HCT116 (cell line): ENCODE data around the gene FADS1. TPM values are rescaled to one million over a fixed set of nuclear protein-coding genes. Genes with fewer than 3 reads are reported as not detected.
A peak's percentile ranks its signal among the peaks of the same experiment; 100 is the strongest.

Experiments used
- ATAC-seq: fragments of 200-7000 bp; cut with Tn5 transposase; 2 replicates; pipeline ENCODE4 v1.9.1; 2020; ENCODE audit warnings: mild to moderate bottlenecking, moderate library complexity
- BruUV-seq: library from RNA; stranded (reverse); fragments of 400-500 nt; replicated peaks from 2 replicates; lab custom pipeline; 2021; lab: Mats Ljungman, UMichigan
- CTCF ChIA-PET: fragments of 300-600 bp; sonication (Branson Sonifier 250); formaldehyde crosslinking; loops from one replicate; lab custom pipeline; 2021; ENCODE audit warnings: antibody characterized with exemption; lab: Charles Lee
- POLR2A ChIA-PET: fragments of 300-600, 350-600 bp; sonication (Branson Sonifier 250); formaldehyde crosslinking; loops from one replicate; lab custom pipeline; 2021; ENCODE audit warnings: antibody characterized with exemption; lab: Charles Lee
- RAD21 ChIA-PET, 2 experiments: fragments of 300-600 bp; sonication (Branson Sonifier 250); formaldehyde crosslinking; loops; one replicate each; lab custom pipeline; 2023; ENCODE audit warnings: low total read pairs in 2 of 2; ENCODE audit not compliant: uncharacterized antibody in 2 of 2, unreplicated experiment in 2 of 2, low non-redundant PET in 1 of 2; lab: Charles Lee
- DNase-seq: peaks from one replicate; pipeline ENCODE4 v3.0.0-alpha.2; 2010; ENCODE audit warnings: low read depth, low spot score
- H2AFZ ChIP-seq: fragments of 200-600 bp; shearing (Covaris generic), sonication (generic); 2 replicates; pipeline ENCODE4 v1.6.1; 2017; ENCODE audit warnings: low read depth, mixed run types, mixed read lengths, antibody characterized with exemption, low read length; ENCODE audit not compliant: poor library complexity, severe bottlenecking
- H3K27ac ChIP-seq: 2 replicates; pipeline ENCODE4 v1.5.1; 2012; ENCODE audit warnings: low read depth, low read length
- H3K27me3 ChIP-seq: fragments of 200-600 bp; sonication (generic); 2 replicates; pipeline ENCODE4 v1.6.1; 2016; ENCODE audit warnings: mixed run types, low read length, mixed read lengths; ENCODE audit not compliant: insufficient read depth
- H3K36me3 ChIP-seq, 2 experiments: fragments of 200-500 bp in 1 of 2; fragments of 200-600 bp in 1 of 2; sonication (Bioruptor generic) in 1 of 2; sonication (generic) in 1 of 2; 2 replicates each; pipeline versions ENCODE4 v1.5.1 to v1.6.1; 2014 to 2016; ENCODE audit warnings: low read length in 2 of 2, inconsistent platforms in 1 of 2, mixed read lengths in 1 of 2, mixed run types in 1 of 2; ENCODE audit not compliant: insufficient read depth in 2 of 2, control insufficient read depth in 1 of 2
- H3K4me1 ChIP-seq, 2 experiments: fragments of 200-600 bp in 1 of 2; sonication (generic) in 1 of 2; 2 replicates each; pipeline versions ENCODE4 v1.5.1 to v1.6.1; 2012 to 2017; ENCODE audit warnings: low read length in 2 of 2, inconsistent platforms in 1 of 2, mild to moderate bottlenecking in 1 of 2, mixed read lengths in 1 of 2, mixed run types in 1 of 2, moderate library complexity in 1 of 2; ENCODE audit not compliant: insufficient read depth in 2 of 2, control insufficient read depth in 1 of 2
- H3K4me2 ChIP-seq: fragments of 200-600 bp; sonication (generic); 2 replicates; pipeline ENCODE4 v1.6.1; 2017; ENCODE audit warnings: mixed run types, low read length, mixed read lengths
- H3K4me3 ChIP-seq, 2 experiments: fragments of 200-600 bp in 1 of 2; sonication (generic) in 1 of 2; replicated peaks in 1 of 2; 2 replicates each; pipeline ENCODE4 v1.5.1; 2011 to 2016; ENCODE audit warnings: low read length in 2 of 2, control low read depth in 1 of 2, low read depth in 1 of 2, mild to moderate bottlenecking in 1 of 2, mixed read lengths in 1 of 2, mixed run types in 1 of 2
- H3K79me2 ChIP-seq: fragments of 200-600 bp; sonication (generic); 2 replicates; pipeline ENCODE4 v1.6.1; 2017; ENCODE audit warnings: mild to moderate bottlenecking, mixed run types, low read length, moderate library complexity, mixed read lengths; ENCODE audit not compliant: insufficient read depth
- H3K9ac ChIP-seq: fragments of 200-600 bp; sonication (generic); 2 replicates; pipeline ENCODE4 v1.6.1; 2016; ENCODE audit warnings: low read length, mixed read lengths
- H3K9me2 ChIP-seq: fragments of 200-600 bp; sonication (generic), shearing (Covaris generic); 2 replicates; pipeline ENCODE4 v1.6.1; 2017; ENCODE audit warnings: mixed run types, mild to moderate bottlenecking, moderate library complexity; ENCODE audit not compliant: insufficient read depth
- H3K9me3 ChIP-seq, 2 experiments: fragments of 200-500 bp in 1 of 2; fragments of 200-600 bp in 1 of 2; sonication (Bioruptor generic) in 1 of 2; sonication (generic) in 1 of 2; 2 replicates each; pipeline ENCODE4 v1.6.1; 2014 to 2017; ENCODE audit warnings: low read length in 2 of 2, mixed read lengths in 2 of 2, inconsistent platforms in 1 of 2, low read depth in 1 of 2, mild to moderate bottlenecking in 1 of 2, mixed run types in 1 of 2, moderate library complexity in 1 of 2; ENCODE audit not compliant: control insufficient read depth in 1 of 2, insufficient read depth in 1 of 2
- H4K20me1 ChIP-seq: fragments of 200-600 bp; sonication (generic), shearing (Covaris generic); 2 replicates; pipeline ENCODE4 v1.6.1; 2017; ENCODE audit warnings: mixed run types, mild to moderate bottlenecking, moderate library complexity; ENCODE audit not compliant: insufficient read depth
- ATF3 ChIP-seq: IDR thresholded peaks from 2 replicates; pipeline ENCODE4 v1.6.1; 2012
- CBX3 ChIP-seq: IDR thresholded peaks from 2 replicates; pipeline ENCODE4 v1.6.1; 2012; ENCODE audit warnings: low read depth
- CEBPB ChIP-seq: IDR thresholded peaks from 2 replicates; pipeline ENCODE4 v1.6.1; 2012; ENCODE audit warnings: low read depth
- CTCF ChIP-seq, 3 experiments: fragments of 200-600 bp in 1 of 3; sonication (generic) in 1 of 3; IDR thresholded peaks in 2 of 3; conservative IDR thresholded peaks in 1 of 3; 2 replicates each; pipeline ENCODE4 v1.5.1; 2012 to 2017; ENCODE audit warnings: low read depth in 2 of 3, low read length in 2 of 3, antibody characterized with exemption in 1 of 3, borderline replicate concordance in 1 of 3, control low read depth in 1 of 3, mild to moderate bottlenecking in 1 of 3, mixed read lengths in 1 of 3, mixed run types in 1 of 3, moderate library complexity in 1 of 3; ENCODE audit not compliant: insufficient read depth in 1 of 3
- FOSL1 ChIP-seq: IDR thresholded peaks from 2 replicates; pipeline ENCODE4 v1.6.1; 2012; ENCODE audit warnings: low read depth
- MAX ChIP-seq: IDR thresholded peaks from 2 replicates; pipeline ENCODE4 v1.6.1; 2012
- POLR2AphosphoS5 ChIP-seq: IDR thresholded peaks from 2 replicates; pipeline ENCODE4 v1.6.1; 2011; ENCODE audit warnings: mild to moderate bottlenecking, low read depth, low read length, moderate library complexity
- RAD21 ChIP-seq: IDR thresholded peaks from 2 replicates; pipeline ENCODE4 v1.6.1; 2012; ENCODE audit warnings: low read depth, mild to moderate bottlenecking
- SRF ChIP-seq: IDR thresholded peaks from 2 replicates; pipeline ENCODE4 v1.6.1; 2012; ENCODE audit warnings: low read depth
- YY1 ChIP-seq: IDR thresholded peaks from 2 replicates; pipeline ENCODE4 v1.6.1; 2011; ENCODE audit warnings: low read length, low read depth, moderate library complexity, mild to moderate bottlenecking; ENCODE audit not compliant: insufficient replicate concordance; ENCODE audit errors: extremely low read depth
- intact Hi-C: fragments of 100-400 bp; cut with micrococcal nuclease; formaldehyde crosslinking; loops from 2 replicates; pipeline ENCODE4 v1.10.0; 2022
- total RNA-seq: library from RNA; stranded (reverse); gene quantifications from one replicate; pipeline ENCODE4 v1.2.1, GENCODE V29; 2021; ENCODE audit not compliant: unreplicated experiment

FADS1 gene
- total RNA-seq, 1 experiment from 2014 or later: 56.6 TPM

- no TSS peak for BruUV-seq
Observed at GRCh38 chr11:61797263-61797944, 19.4 kb downstream of the FADS1 start.

More at GRCh38 chr11:61797263-61797944, 19.4 kb downstream of the FADS1 start:
- H3K27me3 ChIP-seq: no peaks in the 10 kb centered on the region
- peak; percentile 33 for ATAC-seq
- RAD21 ChIA-PET: interaction anchor here (0.6 to 2.2 kb wide), 8 partner anchors 49 to 763 kb away, joined by 3 to 9 read pairs (median 6); no protein-coding TSS in a partner anchor
- peak; percentile 76 for DNase-seq
- intact Hi-C loops: loop anchor here (1.0 to 2.0 kb wide), 4 partner anchors 102 to 411 kb away; partner anchors contain the start of gene SCGB2A1
- H3K9me2 ChIP-seq: no peaks in the 10 kb centered on the region
- H2AFZ ChIP-seq: no peak overlapping the region
- H3K4me3 ChIP-seq: no peak overlapping the region
- POLR2A ChIA-PET: interaction anchor here (1.3 to 3.4 kb wide), 5 partner anchors 18 to 311 kb away, joined by 3 to 33 read pairs (median 5); partner anchors contain the start of gene FTH1
- TF ChIP-seq SRF (no peak), CTCF (IDR thresholded peaks at IDR 0.05 in 2 of 3, conservative IDR thresholded peaks at IDR 0.05 in 1 of 3; ENCODE audit: borderline replicate concordance in 1 of 3, insufficient read depth in 1 of 3, low read depth in 2 of 3, low read length in 2 of 3) (peak; percentile 71 to 90 (median 87); a peak in 5 of 6 replicates), POLR2AphosphoS5 (peak; percentile 61), FOSL1 (no peak), YY1 (peak; percentile 77), CBX3 (no peak), RAD21 (peak; percentile 91), ATF3 (no peak), MAX (0 out of 2 replicates have a peak, but pooled peaks have one; percentile 21), CEBPB (no peak)
- H3K4me2 ChIP-seq: no peak overlapping the region
- peaks cover 79% of the 10 kb centered on the region for H3K79me2 ChIP-seq
- H3K9ac ChIP-seq: no peak overlapping the region
- H3K4me1 ChIP-seq: peaks cover 2 to 15% of the 10 kb centered on the region in 2 experiments; a peak in 1 of 4 replicates
- CTCF ChIA-PET: interaction anchor here (0.7 to 5.2 kb wide), 31 partner anchors 9 to 582 kb away, joined by 3 to 111 read pairs (median 6); partner anchors contain the start of genes BEST1 and FADS1
- peaks cover 10% of the 10 kb centered on the region; the same call in 1 of the 2 replicates for H4K20me1 ChIP-seq
- no peaks in the 10 kb centered on the region for H3K9me3 ChIP-seq
- peaks cover 10 to 43% of the 10 kb centered on the region in 2 experiments for H3K36me3 ChIP-seq
- H3K27ac ChIP-seq: no peak overlapping the region
